A549 (cell line): Measurements from ENCODE around the gene PBX1. TPM values are rescaled to one million over a fixed set of nuclear protein-coding genes. Genes with fewer than 3 reads are reported as not detected.

Source experiments
- ATAC-seq, 2 experiments: fragments of 200-7000 bp in 1 of 2; fragments of >200 bp in 1 of 2; cut with Nextera tagmentation in 1 of 2; cut with Tn5 transposase in 1 of 2; 3 replicates each; pipeline versions ENCODE4 v1.8.0 to v1.9.1; 2018 to 2020; ENCODE audit warnings: mild to moderate bottlenecking in 1 of 2, moderate library complexity in 1 of 2
- CTCF ChIA-PET: fragments of 300-600 bp; sonication (Branson Sonifier 250); formaldehyde crosslinking; extraction: SDS; loops from one replicate; lab custom pipeline; 2021; ENCODE audit warnings: antibody characterized with exemption, inconsistent platforms; lab: Yijun Ruan, JAX
- POLR2A ChIA-PET: fragments of 350-600 bp; formaldehyde crosslinking; extraction: SDS; loops from one replicate; lab custom pipeline; 2021; ENCODE audit warnings: antibody characterized with exemption, inconsistent platforms; lab: Yijun Ruan, JAX
- DNase-seq, 2 experiments: peaks; one replicate each; pipeline versions ENCODE4 v3.0.0 to v3.0.0-alpha.2; 2011 to 2016; ENCODE audit warnings: low read depth in 1 of 2, low spot score in 1 of 2
- FAIRE-seq: peaks from 2 replicates; lab custom pipeline; 2011; peaks lifted over from hg19 to GRCh38; lab: Jason Lieb, UNC
- H3K27ac ChIP-seq, 2 experiments: fragments of >200 bp; sonication (Bioruptor Twin); formaldehyde crosslinking; 3 replicates each; pipeline ENCODE4 v1.5.1; 2016 to 2017
- H3K4me1 ChIP-seq: fragments of >200 bp; sonication (Bioruptor Twin); formaldehyde crosslinking; 3 replicates; pipeline ENCODE4 v1.6.1; 2016
- H3K4me2 ChIP-seq: fragments of >200 bp; sonication (Bioruptor Twin); formaldehyde crosslinking; 3 replicates; pipeline ENCODE4 v1.6.1; 2016
- H3K4me3 ChIP-seq: fragments of >200 bp; sonication (Bioruptor Twin); formaldehyde crosslinking; 3 replicates; pipeline ENCODE4 v1.5.1; 2016
- H3K9me3 ChIP-seq: fragments of >200 bp; sonication (Bioruptor Twin); formaldehyde crosslinking; 3 replicates; pipeline ENCODE4 v1.6.1; 2016
- BHLHE40 ChIP-seq: IDR thresholded peaks from 2 replicates; pipeline ENCODE4 v1.6.1; 2012; ENCODE audit warnings: low read depth, low read length, inconsistent platforms
- CHD2 ChIP-seq: fragments of 150-350 bp; IDR thresholded peaks from 2 replicates; pipeline ENCODE4 v1.6.1; 2014; ENCODE audit warnings: low read length; ENCODE audit not compliant: partially characterized antibody
- EP300 ChIP-seq, 2 experiments: fragments of >200 bp; sonication (Bioruptor Twin); formaldehyde crosslinking; IDR thresholded peaks; 2 replicates in 1 of 2; 3 replicates in 1 of 2; pipeline ENCODE4 v1.6.1; 2016 to 2017
- FOSL2 ChIP-seq, 2 experiments: fragments of 450-650 bp in 1 of 2; fragments of >200 bp in 1 of 2; sonication (Bioruptor Twin) in 1 of 2; formaldehyde crosslinking; IDR thresholded peaks; 2 replicates each; pipeline versions ENCODE4 v1.5.0 to v1.6.1; 2016 to 2020; ENCODE audit warnings: mild to moderate bottlenecking in 1 of 2, moderate library complexity in 1 of 2
- GATA3 ChIP-seq: IDR thresholded peaks from 2 replicates; pipeline ENCODE4 v1.6.1; 2012; ENCODE audit warnings: borderline replicate concordance
- HDAC2 ChIP-seq: fragments of 200-600 bp; sonication (generic); IDR thresholded peaks from 2 replicates; pipeline ENCODE4 v1.6.1; 2016
- HOXA7 ChIP-seq: fragments of 250-450 bp; sonication (Bioruptor Pico); IDR thresholded peaks from 2 replicates; pipeline ENCODE4 v1.5.0; 2020; ENCODE audit warnings: mild to moderate bottlenecking, moderate library complexity
- HOXB13 ChIP-seq: fragments of 250-450 bp; sonication (Bioruptor Pico); IDR thresholded peaks from 2 replicates; pipeline ENCODE4 v1.5.0; 2020; ENCODE audit warnings: low read depth, mild to moderate bottlenecking, moderate library complexity
- KDM1A ChIP-seq: fragments of 200-600 bp; sonication (generic); IDR thresholded peaks from 2 replicates; pipeline ENCODE4 v1.6.1; 2016; ENCODE audit warnings: low read depth, mild to moderate bottlenecking
- MAFK ChIP-seq: fragments of 450-650 bp; IDR thresholded peaks from 2 replicates; pipeline ENCODE4 v1.6.1; 2014; ENCODE audit not compliant: partially characterized antibody
- MAZ ChIP-seq: fragments of 150-350 bp; IDR thresholded peaks from 2 replicates; pipeline ENCODE4 v1.6.1; 2014; ENCODE audit warnings: antibody characterized with exemption, low read depth, low read length, borderline replicate concordance
- MYC ChIP-seq: IDR thresholded peaks from 2 replicates; pipeline ENCODE4 v1.6.1; 2012; ENCODE audit warnings: mild to moderate bottlenecking, inconsistent platforms, low read length, improper control_type of control experiment, borderline replicate concordance
- POLR2A ChIP-seq: IDR thresholded peaks from 2 replicates; pipeline ENCODE4 v1.6.1; 2012; ENCODE audit warnings: mild to moderate bottlenecking, low read length
- RAD21 ChIP-seq, 2 experiments: fragments of >200 bp in 1 of 2; sonication (Bioruptor Twin) in 1 of 2; formaldehyde crosslinking in 1 of 2; IDR thresholded peaks in 1 of 2; conservative IDR thresholded peaks in 1 of 2; 2 replicates in 1 of 2; 3 replicates in 1 of 2; pipeline ENCODE4 v1.6.1; 2012 to 2018; ENCODE audit warnings: inconsistent platforms in 1 of 2
- RARB ChIP-seq: fragments of 250-450 bp; sonication (Bioruptor Pico); IDR thresholded peaks from 2 replicates; pipeline ENCODE4 v1.8.0; 2021; ENCODE audit warnings: mild to moderate bottlenecking, moderate library complexity
- RCOR1 ChIP-seq: fragments of 150-350 bp; IDR thresholded peaks from 2 replicates; pipeline ENCODE4 v1.6.1; 2014; ENCODE audit warnings: antibody characterized with exemption, low read length, low read depth
- RFX5 ChIP-seq: fragments of 450-650 bp; IDR thresholded peaks from 2 replicates; pipeline ENCODE4 v1.7.1; 2014; ENCODE audit warnings: antibody characterized with exemption, mild to moderate bottlenecking, moderate library complexity
- RNF2 ChIP-seq: fragments of 200-600 bp; sonication (generic); IDR thresholded peaks from 2 replicates; pipeline ENCODE4 v1.6.1; 2016; ENCODE audit warnings: low read depth, mild to moderate bottlenecking, antibody characterized with exemption, moderate library complexity, borderline replicate concordance
- ZC3H11A ChIP-seq: fragments of 450-650 bp; IDR thresholded peaks from 2 replicates; pipeline ENCODE4 v1.6.1; 2014; ENCODE audit warnings: antibody characterized with exemption, mild to moderate bottlenecking
- ZFP36 ChIP-seq: fragments of 450-650 bp; IDR thresholded peaks from 2 replicates; pipeline ENCODE4 v1.6.1; 2014; ENCODE audit warnings: borderline replicate concordance; ENCODE audit not compliant: partially characterized antibody
- ZNF302 ChIP-seq: fragments of 250-450 bp; sonication (Bioruptor Pico); IDR thresholded peaks from 2 replicates; pipeline ENCODE4 v1.9.0; 2021; ENCODE audit warnings: inconsistent platforms, mild to moderate bottlenecking, moderate library complexity
- WGBS: methylation state at CpG from one replicate; pipeline ENCODE4 v1.1.6; 2017; ENCODE audit errors: missing lambda C conversion rate; 5-methylcytosine and 5-hydroxymethylcytosine counted together
- polyA plus RNA-seq, 4 experiments: library from polyadenylated mRNA; depleted of rRNA in 3 of 4; stranded (reverse); fragments of >200 nt; fragmentation: RNase III in 1 of 4; extraction: RNeasy Plus Mini Kit Qiagen cat#74134 plus additional on column Dnase treatment in 1 of 4; gene quantifications; 2 replicates in 3 of 4; 3 replicates in 1 of 4; pipeline ENCODE4 v1.2.3, GENCODE V29; 2011 to 2017
- TF ChIP-seq, protein P1 (sequence below): fragments of 150-350 bp; IDR thresholded peaks from 2 replicates; pipeline ENCODE4 v1.6.1; 2014; ENCODE audit warnings: low read depth, mild to moderate bottlenecking, low read length
- TF ChIP-seq, protein P2 (sequence below): fragments of >200 bp; sonication (Bioruptor Twin); formaldehyde crosslinking; IDR thresholded peaks from 2 replicates; pipeline ENCODE4 v1.6.1; 2016
- TF ChIP-seq, protein P3 (sequence below): fragments of 250-450 bp; sonication (Bioruptor Pico); IDR thresholded peaks from 2 replicates; pipeline ENCODE4 v1.5.0; 2021; ENCODE audit warnings: mild to moderate bottlenecking, moderate library complexity, borderline replicate concordance
- TF ChIP-seq, protein P4 (sequence below): IDR thresholded peaks from 2 replicates; pipeline ENCODE4 v1.6.1; 2012
- TF ChIP-seq, protein P5 (sequence below): IDR thresholded peaks from 2 replicates; pipeline ENCODE4 v1.6.1; 2012
- TF ChIP-seq, protein P6 (sequence below): IDR thresholded peaks from 2 replicates; pipeline ENCODE4 v1.6.1; 2012; ENCODE audit warnings: low read depth, borderline replicate concordance

The PBX1 gene
- polyA plus RNA-seq, 2 of the 4 experiments (the other 2 are of a cell fraction) = 47.8 to 61.5 TPM

DNA sequence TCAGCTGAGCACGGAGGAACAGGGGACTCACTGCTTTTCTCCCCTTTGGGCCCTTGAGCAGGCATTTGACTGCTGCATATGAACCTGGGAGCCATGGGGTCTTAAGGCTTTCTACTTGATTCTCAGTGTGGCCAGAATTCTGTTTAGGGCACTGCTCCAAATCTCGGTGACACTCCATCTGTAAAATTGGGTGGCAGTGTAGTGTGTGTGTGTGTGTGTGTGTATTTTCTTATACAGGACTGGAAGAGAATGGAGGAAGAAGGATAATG, 162.2 kb downstream of the PBX1 start:
- DNase-seq (no peak), FAIRE-seq (no peak), ATAC-seq (no peak)
- no peaks in the 10 kb centered on the region for H3K9me3 ChIP-seq
- 52% methylated on average over 1 of the region's 2 CpGs for WGBS
- H3K4me3 ChIP-seq = no peak overlapping the region
- H3K4me1 ChIP-seq = peaks cover 42% of the 10 kb centered on the region
- H3K4me2 ChIP-seq = no peak overlapping the region
- CTCF ChIA-PET = interaction anchor here (0.6 to 2.1 kb wide), 2 partner anchors 15 to 66 kb away, joined by 3 to 4 read pairs; no protein-coding TSS in a partner anchor
- TF ChIP-seq MYC (no peak), MAZ (no peak), RARB (CRISPR knock-in tag) (no peak), RNF2 (no peak), ZNF302 (CRISPR knock-in tag) (no peak), MAFK (no peak), GATA3 (no peak), KDM1A (no peak), HOXB13 (CRISPR knock-in tag) (no peak), CHD2 (no peak), RAD21 (conservative IDR thresholded peaks at IDR 0.05 in 1 of 2, IDR thresholded peaks at IDR 0.05 in 1 of 2) (no peak)
- TF ChIP-seq, protein P1, sequence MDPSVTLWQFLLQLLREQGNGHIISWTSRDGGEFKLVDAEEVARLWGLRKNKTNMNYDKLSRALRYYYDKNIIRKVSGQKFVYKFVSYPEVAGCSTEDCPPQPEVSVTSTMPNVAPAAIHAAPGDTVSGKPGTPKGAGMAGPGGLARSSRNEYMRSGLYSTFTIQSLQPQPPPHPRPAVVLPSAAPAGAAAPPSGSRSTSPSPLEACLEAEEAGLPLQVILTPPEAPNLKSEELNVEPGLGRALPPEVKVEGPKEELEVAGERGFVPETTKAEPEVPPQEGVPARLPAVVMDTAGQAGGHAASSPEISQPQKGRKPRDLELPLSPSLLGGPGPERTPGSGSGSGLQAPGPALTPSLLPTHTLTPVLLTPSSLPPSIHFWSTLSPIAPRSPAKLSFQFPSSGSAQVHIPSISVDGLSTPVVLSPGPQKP = no peak
- TF ChIP-seq, protein P2, sequence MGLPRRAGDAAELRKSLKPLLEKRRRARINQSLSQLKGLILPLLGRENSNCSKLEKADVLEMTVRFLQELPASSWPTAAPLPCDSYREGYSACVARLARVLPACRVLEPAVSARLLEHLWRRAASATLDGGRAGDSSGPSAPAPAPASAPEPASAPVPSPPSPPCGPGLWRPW = no peak
- TF ChIP-seq, protein P3, sequence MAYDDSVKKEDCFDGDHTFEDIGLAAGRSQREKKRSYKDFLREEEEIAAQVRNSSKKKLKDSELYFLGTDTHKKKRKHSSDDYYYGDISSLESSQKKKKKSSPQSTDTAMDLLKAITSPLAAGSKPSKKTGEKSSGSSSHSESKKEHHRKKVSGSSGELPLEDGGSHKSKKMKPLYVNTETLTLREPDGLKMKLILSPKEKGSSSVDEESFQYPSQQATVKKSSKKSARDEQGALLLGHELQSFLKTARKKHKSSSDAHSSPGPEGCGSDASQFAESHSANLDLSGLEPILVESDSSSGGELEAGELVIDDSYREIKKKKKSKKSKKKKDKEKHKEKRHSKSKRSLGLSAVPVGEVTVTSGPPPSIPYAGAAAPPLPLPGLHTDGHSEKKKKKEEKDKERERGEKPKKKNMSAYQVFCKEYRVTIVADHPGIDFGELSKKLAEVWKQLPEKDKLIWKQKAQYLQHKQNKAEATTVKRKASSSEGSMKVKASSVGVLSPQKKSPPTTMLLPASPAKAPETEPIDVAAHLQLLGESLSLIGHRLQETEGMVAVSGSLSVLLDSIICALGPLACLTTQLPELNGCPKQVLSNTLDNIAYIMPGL = no peak
- H3K27ac ChIP-seq = peak overlapping the region in 1 of 2 experiments; percentile 51; a peak in 2 of 6 replicates
- POLR2A ChIA-PET = no interaction called here

DNA sequence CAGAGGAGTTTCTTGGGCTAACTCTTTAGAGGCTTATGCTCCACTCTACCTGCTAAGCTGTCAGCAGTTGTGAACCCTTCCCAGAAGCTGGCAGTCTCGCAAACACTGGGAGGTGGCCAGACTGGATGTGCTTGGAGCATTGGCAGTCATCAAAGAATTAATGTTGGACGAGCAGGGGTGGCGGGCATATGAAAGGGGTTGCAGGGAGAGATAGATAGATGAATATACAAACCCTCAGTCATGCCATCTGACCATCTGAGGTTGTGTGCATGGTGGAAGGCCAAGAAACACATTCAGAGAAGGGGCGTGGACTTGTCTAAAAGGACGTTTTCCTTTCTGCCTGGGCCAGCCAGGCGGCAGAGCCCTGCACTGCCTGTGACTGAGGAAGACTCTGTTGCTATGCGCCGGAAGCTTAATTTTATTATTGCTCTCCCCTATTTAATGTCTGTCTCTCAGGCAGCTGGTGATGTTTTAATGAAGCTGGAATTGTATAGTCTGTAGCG, 164.4 kb downstream of the PBX1 start:
- H3K4me1 ChIP-seq = peaks cover 43% of the 10 kb centered on the region
- peak overlapping the region in 1 of 2 experiments; percentile 14; a peak in 2 of 6 replicates for H3K27ac ChIP-seq
- no peak overlapping the region for H3K4me3 ChIP-seq
- TF ChIP-seq MYC (no peak), BHLHE40 (no peak)
- TF ChIP-seq, all 56 proteins: peak for 0
- no peaks in the 10 kb centered on the region for H3K9me3 ChIP-seq
- ChIA-PET POLR2A (no interaction called here), CTCF (interaction anchor here (1.9 to 2.1 kb wide), 2 partner anchors 13 to 64 kb away, joined by 4 to 5 read pairs; no protein-coding TSS in a partner anchor)
- DNase-seq (no peak), ATAC-seq (no peak), FAIRE-seq (no peak)
- WGBS = 77% methylated on average over 9 of the region's 9 CpGs
- H3K4me2 ChIP-seq = no peak overlapping the region

DNA sequence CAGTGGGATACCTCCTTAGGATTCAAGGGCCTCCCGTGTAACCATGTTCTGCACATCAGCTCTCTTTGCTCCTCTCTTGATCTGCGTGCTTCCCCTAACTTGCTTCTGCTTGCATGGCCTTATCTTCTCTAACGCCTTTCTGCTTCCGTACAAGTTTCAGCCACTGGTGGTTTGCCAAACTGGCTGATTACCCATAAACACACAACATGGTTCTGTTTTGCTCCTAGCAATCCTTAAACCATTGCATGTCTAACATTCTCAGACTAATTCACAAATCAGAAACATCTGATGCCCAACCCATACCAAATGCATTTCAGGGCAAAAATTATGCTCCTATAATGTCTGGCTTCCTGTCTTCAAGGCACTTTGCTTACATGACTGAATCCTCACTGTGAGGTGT, 166.4 kb downstream of the PBX1 start:
- Histone ChIP-seq H3K4me2 (no peak overlapping the region), H3K4me3 (no peak overlapping the region), H3K9me3 (no peaks in the 10 kb centered on the region), H3K27ac (peak overlapping the region in 1 of 2 experiments; percentile 51; a peak in 3 of 6 replicates), H3K4me1 (peaks cover 24% of the 10 kb centered on the region)
- CTCF ChIA-PET = interaction anchor here (0.7 to 1.3 kb wide), 3 partner anchors 10 to 342 kb away, joined by 3 to 4 read pairs (median 3); no protein-coding TSS in a partner anchor
- POLR2A ChIA-PET = interaction anchor here (1.2 to 2.1 kb wide), 2 partner anchors 23 kb away, joined by 3 to 4 read pairs; no protein-coding TSS in a partner anchor
- FAIRE-seq = no peak
- no peak for DNase-seq
- 64% methylated on average over 4 of the region's 4 CpGs for WGBS
- ATAC-seq = no peak
- no peak for TF ChIP-seq ZC3H11A
- TF ChIP-seq, protein P4, sequence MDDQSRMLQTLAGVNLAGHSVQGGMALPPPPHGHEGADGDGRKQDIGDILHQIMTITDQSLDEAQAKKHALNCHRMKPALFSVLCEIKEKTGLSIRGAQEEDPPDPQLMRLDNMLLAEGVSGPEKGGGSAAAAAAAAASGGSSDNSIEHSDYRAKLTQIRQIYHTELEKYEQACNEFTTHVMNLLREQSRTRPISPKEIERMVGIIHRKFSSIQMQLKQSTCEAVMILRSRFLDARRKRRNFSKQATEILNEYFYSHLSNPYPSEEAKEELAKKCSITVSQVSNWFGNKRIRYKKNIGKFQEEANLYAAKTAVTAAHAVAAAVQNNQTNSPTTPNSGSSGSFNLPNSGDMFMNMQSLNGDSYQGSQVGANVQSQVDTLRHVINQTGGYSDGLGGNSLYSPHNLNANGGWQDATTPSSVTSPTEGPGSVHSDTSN = no peak
- TF ChIP-seq ZFP36 = no peak
- TF ChIP-seq HOXB13 (CRISPR knock-in tag) = no peak
- TF ChIP-seq HDAC2 = no peak
- TF ChIP-seq RNF2 = no peak
- no peak for TF ChIP-seq RAD21 (conservative IDR thresholded peaks at IDR 0.05 in 1 of 2, IDR thresholded peaks at IDR 0.05 in 1 of 2)
- TF ChIP-seq, protein P5, sequence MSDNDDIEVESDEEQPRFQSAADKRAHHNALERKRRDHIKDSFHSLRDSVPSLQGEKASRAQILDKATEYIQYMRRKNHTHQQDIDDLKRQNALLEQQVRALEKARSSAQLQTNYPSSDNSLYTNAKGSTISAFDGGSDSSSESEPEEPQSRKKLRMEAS = no peak
- no peak for TF ChIP-seq RARB (CRISPR knock-in tag)
- TF ChIP-seq, protein P3 = no peak
- no peak for TF ChIP-seq FOSL2 (IDR thresholded peaks at IDR 0.05)
- no peak for TF ChIP-seq FOSL2 (CRISPR knock-in tag; IDR thresholded peaks at IDR 0.05)
- TF ChIP-seq POLR2A = no peak
- no peak for TF ChIP-seq EP300 (IDR thresholded peaks at IDR 0.05)
- TF ChIP-seq RCOR1 = no peak
- TF ChIP-seq, protein P6, sequence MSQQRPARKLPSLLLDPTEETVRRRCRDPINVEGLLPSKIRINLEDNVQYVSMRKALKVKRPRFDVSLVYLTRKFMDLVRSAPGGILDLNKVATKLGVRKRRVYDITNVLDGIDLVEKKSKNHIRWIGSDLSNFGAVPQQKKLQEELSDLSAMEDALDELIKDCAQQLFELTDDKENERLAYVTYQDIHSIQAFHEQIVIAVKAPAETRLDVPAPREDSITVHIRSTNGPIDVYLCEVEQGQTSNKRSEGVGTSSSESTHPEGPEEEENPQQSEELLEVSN = no peak
- TF ChIP-seq HOXA7 (CRISPR knock-in tag) = no peak
- TF ChIP-seq RFX5 = no peak
